Fibroblast of skin of back (primary cell): ENCODE results near the gene CARMIL1.

Experiments
- DNase-seq: peaks from one replicate; pipeline ENCODE4 v3.0.0-alpha.2; 2013

The CARMIL1 gene

GRCh38 chr6:25311331-25311840 is 32.2 kb downstream of the CARMIL1 start:
- DNase-seq: peak; percentile 78

- peak; percentile 63 for DNase-seq
Observed at GRCh38 chr6:25312034-25312620, 33.0 kb downstream of the CARMIL1 start.

- DNase-seq: peak; percentile 86
Observed at GRCh38 chr6:25312703-25313102, 33.5 kb downstream of the CARMIL1 start.

GRCh38 chr6:25314509-25315175 is 35.5 kb downstream of the CARMIL1 start:
- DNase-seq: no peak

- DNase-seq: no peak
Observed at GRCh38 chr6:25315194-25316177, 36.3 kb downstream of the CARMIL1 start.

GRCh38 chr6:25316626-25317025 is 37.5 kb downstream of the CARMIL1 start:
- DNase-seq: no peak

- DNase-seq: no peak
Observed at GRCh38 chr6:25318589-25318988, 39.4 kb downstream of the CARMIL1 start.

- DNase-seq: peak; percentile 16
Observed at GRCh38 chr6:25320459-25320858, 41.3 kb downstream of the CARMIL1 start.

GRCh38 chr6:25322692-25323091 is 43.5 kb downstream of the CARMIL1 start:
- no peak for DNase-seq

GRCh38 chr6:25324066-25324762 is 45.0 kb downstream of the CARMIL1 start:
- DNase-seq: peak; percentile 58

GRCh38 chr6:25326126-25326525 is 47.0 kb downstream of the CARMIL1 start:
- no peak for DNase-seq

- DNase-seq: no peak
Observed at GRCh38 chr6:25326960-25327359, 47.8 kb downstream of the CARMIL1 start.

GRCh38 chr6:25327432-25327831 is 48.3 kb downstream of the CARMIL1 start:
- DNase-seq: no peak

- no peak for DNase-seq
Observed at GRCh38 chr6:25329161-25329817, 50.1 kb downstream of the CARMIL1 start.

- DNase-seq: no peak
Observed at GRCh38 chr6:25329982-25330381, 50.8 kb downstream of the CARMIL1 start.

- no peak for DNase-seq
Observed at GRCh38 chr6:25330796-25331685, 51.9 kb downstream of the CARMIL1 start.

GRCh38 chr6:25332165-25332564 is 53.0 kb downstream of the CARMIL1 start:
- no peak for DNase-seq

- no peak for DNase-seq
Observed at GRCh38 chr6:25332655-25333071, 53.5 kb downstream of the CARMIL1 start.

GRCh38 chr6:25333471-25333870 is 54.3 kb downstream of the CARMIL1 start:
- DNase-seq: no peak

- DNase-seq: no peak
Observed at GRCh38 chr6:25334793-25335192, 55.6 kb downstream of the CARMIL1 start.

- DNase-seq: no peak
Observed at GRCh38 chr6:25336996-25337395, 57.8 kb downstream of the CARMIL1 start.
